Natural killer cell (primary cell): ENCODE measurements around the gene TCOF1. TPM values are rescaled to one million over a fixed set of nuclear protein-coding genes. Genes with fewer than 3 reads are reported as not detected.

Experiments
- ATAC-seq, 3 donors: fragments of 150-1000 bp in 2 of 3; fragments of 200-7000 bp in 1 of 3; cut with Tn5 transposase; 1 replicate in 1 of 3; 2 replicates in 2 of 3; pipeline ENCODE4 v1.10.0; 2021; ENCODE audit warnings: mild to moderate bottlenecking in 2 of 3, moderate library complexity in 2 of 3
- DNase-seq, 2 donors: peaks; one replicate each; pipeline versions ENCODE4 v3.0.0 to v3.0.0-alpha.2; 2013 to 2021; ENCODE audit warnings: mixed read lengths in 1 of 2
- H3K27ac ChIP-seq: one replicate; pipeline ENCODE4 v1.5.1; 2013; ENCODE audit warnings: mild to moderate bottlenecking, low read length
- H3K27me3 ChIP-seq: one replicate; pipeline ENCODE4 v1.6.1; 2013; ENCODE audit warnings: low read length; ENCODE audit not compliant: control insufficient read depth, insufficient read depth
- H3K36me3 ChIP-seq: one replicate; pipeline ENCODE4 v1.6.1; 2013; ENCODE audit warnings: low read length; ENCODE audit not compliant: control insufficient read depth, insufficient read depth
- H3K4me1 ChIP-seq: one replicate; pipeline ENCODE4 v1.6.1; 2013; ENCODE audit warnings: low read length; ENCODE audit not compliant: control insufficient read depth, insufficient read depth
- H3K4me3 ChIP-seq: one replicate; pipeline ENCODE4 v1.5.1; 2013; ENCODE audit warnings: low read length
- H3K9me3 ChIP-seq: one replicate; pipeline ENCODE4 v1.6.1; 2013; ENCODE audit warnings: low read length; ENCODE audit not compliant: control insufficient read depth, insufficient read depth
- H3K27ac Mint-ChIP-seq, 2 donors: one replicate each; pipeline ENCODE4 v1.8.0; 2022; ENCODE audit warnings: mild to moderate bottlenecking in 2 of 2, mixed read lengths in 2 of 2, moderate library complexity in 1 of 2
- H3K27me3 Mint-ChIP-seq, 2 donors: one replicate each; pipeline ENCODE4 v1.8.0; 2022; ENCODE audit warnings: low read depth in 2 of 2, mixed read lengths in 2 of 2
- H3K36me3 Mint-ChIP-seq: one replicate; pipeline ENCODE4 v1.8.0; 2022; ENCODE audit warnings: mixed read lengths
- H3K4me1 Mint-ChIP-seq, 2 donors: one replicate each; pipeline ENCODE4 v1.8.0; 2022; ENCODE audit warnings: mixed read lengths in 2 of 2
- H3K4me3 Mint-ChIP-seq: one replicate; pipeline ENCODE4 v1.8.0; 2022; ENCODE audit warnings: mild to moderate bottlenecking, moderate library complexity, mixed read lengths
- H3K9me3 Mint-ChIP-seq, 2 donors: one replicate each; pipeline ENCODE4 v1.8.0; 2022; ENCODE audit warnings: mixed read lengths in 2 of 2
- CTCF ChIP-seq: fragments of 200-600 bp; IDR thresholded peaks from one replicate; pipeline ENCODE4 v1.8.0; 2022; ENCODE audit warnings: antibody characterized with exemption
- WGBS: methylation state at CpG from one replicate; pipeline ENCODE4 v1.1.7; 2013; ENCODE audit warnings: missing lambda C conversion rate; ENCODE audit not compliant: insufficient coverage; 5-methylcytosine and 5-hydroxymethylcytosine counted together
- intact Hi-C: fragments of 100-400 bp; cut with micrococcal nuclease; formaldehyde crosslinking; loops from one replicate; pipeline ENCODE4 v1.14.2; 2022
- total RNA-seq, 4 donors: library from RNA; stranded (reverse); fragments of 120-200 nt in 1 of 4; gene quantifications; one replicate each; pipeline versions ENCODE4 v1.2.3 to v1.2.4, GENCODE V29; 2013 to 2022

The TCOF1 gene
- total RNA-seq, 3 donors from 2014 or later (not counting 1 experiment from before 2014, with no cell fraction given), result 51.5 to 62.6 (median 51.7) TPM

DNA sequence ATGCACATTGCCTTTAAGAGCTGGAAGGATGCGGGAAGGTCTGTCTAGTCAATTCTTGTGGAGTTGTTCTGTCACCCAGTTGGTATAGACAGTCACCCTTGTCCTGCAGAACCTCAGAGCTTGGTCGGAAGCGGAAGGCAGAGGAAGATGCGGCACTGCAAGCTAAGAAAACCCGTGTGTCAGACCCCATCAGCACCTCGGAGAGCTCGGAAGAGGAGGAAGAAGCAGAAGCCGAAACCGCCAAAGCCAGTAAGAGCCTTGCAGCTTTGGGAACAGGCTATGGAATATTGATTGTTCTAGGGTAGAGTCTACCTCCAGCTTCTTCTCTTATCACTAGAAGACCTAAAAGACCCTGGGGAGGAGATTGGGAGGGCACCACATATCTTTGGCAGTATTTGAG lies 6.5 kb downstream of the TCOF1 start:
- H3K27ac Mint-ChIP-seq, result no peak overlapping the region
- intact Hi-C loops, result no loop called here
- no peaks in the 10 kb centered on the region for H3K27me3 Mint-ChIP-seq
- Histone ChIP-seq H3K27ac (no peak overlapping the region), H3K9me3 (no peaks in the 10 kb centered on the region), H3K27me3 (no peaks in the 10 kb centered on the region), H3K4me1 (peaks cover 4% of the 10 kb centered on the region), H3K36me3 (peaks cover 73% of the 10 kb centered on the region), H3K4me3 (no peak overlapping the region)
- peaks cover 14 to 23% of the 10 kb centered on the region in 2 donors for H3K4me1 Mint-ChIP-seq
- peaks cover 19% of the 10 kb centered on the region for H3K36me3 Mint-ChIP-seq
- WGBS, result 98% methylated on average over 7 of the region's 9 CpGs
- no peak for TF ChIP-seq CTCF
- no peak for DNase-seq
- ATAC-seq, result no peak
- H3K4me3 Mint-ChIP-seq, result no peak overlapping the region
- H3K9me3 Mint-ChIP-seq, result no peaks in the 10 kb centered on the region

DNA sequence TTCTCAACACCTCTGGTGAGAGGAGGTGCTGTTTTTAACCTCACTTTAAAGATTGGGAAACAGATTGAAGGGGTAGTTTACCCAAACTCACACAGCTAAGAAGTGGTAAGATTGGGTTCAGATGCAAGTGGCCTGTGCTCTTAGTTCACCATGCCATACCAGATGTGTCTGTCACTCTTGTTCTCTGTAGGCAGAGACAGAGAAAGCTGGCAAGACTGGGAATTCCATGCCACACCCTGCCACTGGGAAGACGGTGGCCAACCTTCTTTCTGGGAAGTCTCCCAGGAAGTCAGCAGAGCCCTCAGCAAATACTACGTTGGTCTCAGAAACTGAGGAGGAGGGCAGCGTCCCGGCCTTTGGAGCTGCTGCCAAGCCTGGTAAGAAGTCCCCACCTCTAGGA lies 11.0 kb downstream of the TCOF1 start:
- no peak for TF ChIP-seq CTCF
- no peaks in the 10 kb centered on the region for H3K4me1 ChIP-seq
- H3K36me3 Mint-ChIP-seq, result peaks cover 19% of the 10 kb centered on the region
- no peaks in the 10 kb centered on the region for H3K27me3 ChIP-seq
- H3K27ac ChIP-seq, result no peak overlapping the region
- ATAC-seq (no peak), DNase-seq (no peak)
- intact Hi-C loops, result no loop called here
- peaks cover 86% of the 10 kb centered on the region for H3K36me3 ChIP-seq
- no peak overlapping the region for H3K4me3 Mint-ChIP-seq
- peaks cover 0 to 3% of the 10 kb centered on the region in 2 donors for H3K4me1 Mint-ChIP-seq
- H3K27me3 Mint-ChIP-seq, result no peaks in the 10 kb centered on the region
- H3K4me3 ChIP-seq, result no peak overlapping the region
- H3K9me3 ChIP-seq, result no peaks in the 10 kb centered on the region
- H3K9me3 Mint-ChIP-seq, result no peaks in the 10 kb centered on the region
- no peak overlapping the region for H3K27ac Mint-ChIP-seq
- over 99% methylated on average over 4 of the region's 4 CpGs for WGBS

- H3K27me3 Mint-ChIP-seq, result no peaks in the 10 kb centered on the region
- DNase-seq, result no peak
- Histone ChIP-seq H3K36me3 (peaks cover 91% of the 10 kb centered on the region), H3K9me3 (no peaks in the 10 kb centered on the region), H3K4me3 (no peak overlapping the region), H3K4me1 (peaks cover 25% of the 10 kb centered on the region), H3K27ac (no peak overlapping the region), H3K27me3 (no peaks in the 10 kb centered on the region)
- no peak overlapping the region for H3K27ac Mint-ChIP-seq
- 95% methylated on average over 6 of the region's 6 CpGs for whole genome bisulfite sequencing
- ATAC-seq, result no peak
- TF ChIP-seq CTCF, result no peak
- H3K4me1 Mint-ChIP-seq, result peaks cover 12 to 33% of the 10 kb centered on the region in 2 donors
- no peaks in the 10 kb centered on the region for H3K9me3 Mint-ChIP-seq
- no peak overlapping the region for H3K4me3 Mint-ChIP-seq
- H3K36me3 Mint-ChIP-seq, result peaks cover 9% of the 10 kb centered on the region
- intact Hi-C loops, result no loop called here
Observed at GRCh38 chr5:150372639-150373038, 15.1 kb downstream of the TCOF1 start.

GRCh38 chr5:150374651-150375050 lies 17.2 kb downstream of the TCOF1 start:
- H3K4me1 Mint-ChIP-seq, result peaks cover 21 to 41% of the 10 kb centered on the region in 2 donors
- Histone ChIP-seq H3K27ac (no peak overlapping the region), H3K4me1 (peaks cover 45% of the 10 kb centered on the region), H3K36me3 (peaks cover 91% of the 10 kb centered on the region), H3K9me3 (no peaks in the 10 kb centered on the region), H3K4me3 (no peak overlapping the region), H3K27me3 (no peaks in the 10 kb centered on the region)
- H3K9me3 Mint-ChIP-seq, result no peaks in the 10 kb centered on the region
- intact Hi-C loops, result no loop called here
- H3K27me3 Mint-ChIP-seq, result no peaks in the 10 kb centered on the region
- TF ChIP-seq CTCF, result no peak
- 94% methylated on average over 11 of the region's 11 CpGs for WGBS
- H3K4me3 Mint-ChIP-seq, result no peak overlapping the region
- peak overlapping the region in 1 of 2 donors; percentile 86 for H3K27ac Mint-ChIP-seq
- DNase-seq, result no peak
- no peak for ATAC-seq
- peaks cover 7% of the 10 kb centered on the region for H3K36me3 Mint-ChIP-seq
